Transverse colon (tissue), 4 donors: ENCODE measurements around the gene PAQR3. TPM values are rescaled to one million over a fixed set of nuclear protein-coding genes. Genes with fewer than 3 reads are reported as not detected.

Experiments used
- DNase-seq: peaks from one replicate; pipeline ENCODE4 v3.0.0-alpha.2; 2019
- H3K27ac ChIP-seq, 4 donors: fragments of 200-600 bp; sonication (generic); 2 replicates each; pipeline ENCODE4 v1.5.1; 2016 to 2018; ENCODE audit warnings: inconsistent platforms in 4 of 4
- H3K27me3 ChIP-seq: fragments of 200-600 bp; sonication (generic); 2 replicates; pipeline ENCODE4 v1.5.1; 2017; ENCODE audit warnings: inconsistent platforms
- H3K36me3 ChIP-seq, 4 donors: fragments of 200-600 bp; sonication (generic); 2 replicates each; pipeline ENCODE4 v1.5.1; 2017 to 2019; ENCODE audit warnings: inconsistent platforms in 4 of 4
- H3K4me1 ChIP-seq, 4 donors: fragments of 200-600 bp; sonication (generic); 2 replicates each; pipeline ENCODE4 v1.5.1; 2017 to 2020; ENCODE audit warnings: inconsistent platforms in 4 of 4
- H3K4me3 ChIP-seq, 4 donors: fragments of 200-600 bp; sonication (generic); 1 replicate in 1 of 4; 2 replicates in 3 of 4; pipeline versions ENCODE4 v1.5.1 to v1.6.1; 2017 to 2019; ENCODE audit warnings: inconsistent platforms in 4 of 4
- H3K9me3 ChIP-seq, 2 donors: fragments of 200-600 bp; sonication (generic); 2 replicates each; pipeline ENCODE4 v1.5.1; 2017 to 2019; ENCODE audit warnings: inconsistent platforms in 2 of 2
- EP300 ChIP-seq: sonication (generic); formaldehyde crosslinking; IDR thresholded peaks from one replicate; pipeline ENCODE4 v1.6.1; 2017; ENCODE audit warnings: antibody characterized with exemption, low read depth
- POLR2A ChIP-seq: fragments of 450-650 bp; IDR thresholded peaks from one replicate; pipeline ENCODE4 v1.6.1; 2016; ENCODE audit warnings: antibody characterized with exemption, mild to moderate bottlenecking, moderate library complexity
- POLR2AphosphoS5 ChIP-seq, 3 donors: sonication (generic); formaldehyde crosslinking; IDR thresholded peaks; one replicate each; pipeline ENCODE4 v1.6.1; 2016; ENCODE audit warnings: antibody characterized with exemption in 3 of 3
- WGBS, 2 donors: methylation state at CpG; one replicate each; pipeline ENCODE4 v1.1.5; 2018; ENCODE audit warnings: low coverage in 1 of 2; 5-methylcytosine and 5-hydroxymethylcytosine counted together
- in situ Hi-C, 4 donors: fragments of 200-750 bp; cut with MboI; loops; one replicate each; pipeline versions ENCODE4 v1.15.0 to v1.15.1; 2017; ENCODE audit warnings: low sequenced_read_pairs in 3 of 4, low pct_ligation_motif_present in 1 of 4, low pct_unique_long_range_greater_than_20kb in 1 of 4
- intact Hi-C: fragments of 100-400 bp; cut with DNase I; formaldehyde crosslinking; loops from one replicate; pipeline ENCODE4 v1.15.1; 2023; ENCODE audit warnings: low total_unique reads
- total RNA-seq, 4 donors: library from RNA; depleted of rRNA; stranded (reverse); fragments of >200 nt; gene quantifications; one replicate each; pipeline ENCODE4 v1.1.0, GENCODE V29; 2016
- TF ChIP-seq, protein P1 (sequence below), 5 experiments: fragments of 200-600 bp in 3 of 5; fragments of 450-650 bp in 2 of 5; sonication (generic) in 3 of 5; IDR thresholded peaks; 1 replicate in 2 of 5; 2 replicates in 3 of 5; pipeline ENCODE4 v1.5.1; 2016 to 2017; ENCODE audit warnings: antibody characterized with exemption in 5 of 5, inconsistent platforms in 3 of 5, mild to moderate bottlenecking in 2 of 5, moderate library complexity in 1 of 5

PAQR3 gene
- total RNA-seq, 4 donors from 2014 or later, result 4.0 to 13.1 (median 12.7) TPM

- Histone ChIP-seq H3K36me3 (no peaks in the 10 kb centered on the region), H3K9me3 (no peaks in the 10 kb centered on the region), H3K27ac (no peak overlapping the region), H3K4me1 (no peaks in the 10 kb centered on the region), H3K27me3 (no peaks in the 10 kb centered on the region), H3K4me3 (no peak overlapping the region)
- in situ Hi-C loops (loop anchor here (10.0 to 25.0 kb wide), 2 partner anchors 1255 to 1258 kb away; no protein-coding TSS in a partner anchor), intact Hi-C loops (no loop called here)
- 71 to 87% methylated on average over 3 to 5 of the region's 5 CpGs for WGBS, 2 donors
- TF ChIP-seq, protein P1, sequence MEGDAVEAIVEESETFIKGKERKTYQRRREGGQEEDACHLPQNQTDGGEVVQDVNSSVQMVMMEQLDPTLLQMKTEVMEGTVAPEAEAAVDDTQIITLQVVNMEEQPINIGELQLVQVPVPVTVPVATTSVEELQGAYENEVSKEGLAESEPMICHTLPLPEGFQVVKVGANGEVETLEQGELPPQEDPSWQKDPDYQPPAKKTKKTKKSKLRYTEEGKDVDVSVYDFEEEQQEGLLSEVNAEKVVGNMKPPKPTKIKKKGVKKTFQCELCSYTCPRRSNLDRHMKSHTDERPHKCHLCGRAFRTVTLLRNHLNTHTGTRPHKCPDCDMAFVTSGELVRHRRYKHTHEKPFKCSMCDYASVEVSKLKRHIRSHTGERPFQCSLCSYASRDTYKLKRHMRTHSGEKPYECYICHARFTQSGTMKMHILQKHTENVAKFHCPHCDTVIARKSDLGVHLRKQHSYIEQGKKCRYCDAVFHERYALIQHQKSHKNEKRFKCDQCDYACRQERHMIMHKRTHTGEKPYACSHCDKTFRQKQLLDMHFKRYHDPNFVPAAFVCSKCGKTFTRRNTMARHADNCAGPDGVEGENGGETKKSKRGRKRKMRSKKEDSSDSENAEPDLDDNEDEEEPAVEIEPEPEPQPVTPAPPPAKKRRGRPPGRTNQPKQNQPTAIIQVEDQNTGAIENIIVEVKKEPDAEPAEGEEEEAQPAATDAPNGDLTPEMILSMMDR (IDR thresholded peaks at IDR 0.05), result no peak
- TF ChIP-seq POLR2AphosphoS5 (IDR thresholded peaks at IDR 0.05) (no peak), EP300 (no peak), POLR2A (no peak)
- DNase-seq, result no peak
Observed at GRCh38 chr4:78956975-78957374, 17.7 kb upstream of the PAQR3 start.

DNA sequence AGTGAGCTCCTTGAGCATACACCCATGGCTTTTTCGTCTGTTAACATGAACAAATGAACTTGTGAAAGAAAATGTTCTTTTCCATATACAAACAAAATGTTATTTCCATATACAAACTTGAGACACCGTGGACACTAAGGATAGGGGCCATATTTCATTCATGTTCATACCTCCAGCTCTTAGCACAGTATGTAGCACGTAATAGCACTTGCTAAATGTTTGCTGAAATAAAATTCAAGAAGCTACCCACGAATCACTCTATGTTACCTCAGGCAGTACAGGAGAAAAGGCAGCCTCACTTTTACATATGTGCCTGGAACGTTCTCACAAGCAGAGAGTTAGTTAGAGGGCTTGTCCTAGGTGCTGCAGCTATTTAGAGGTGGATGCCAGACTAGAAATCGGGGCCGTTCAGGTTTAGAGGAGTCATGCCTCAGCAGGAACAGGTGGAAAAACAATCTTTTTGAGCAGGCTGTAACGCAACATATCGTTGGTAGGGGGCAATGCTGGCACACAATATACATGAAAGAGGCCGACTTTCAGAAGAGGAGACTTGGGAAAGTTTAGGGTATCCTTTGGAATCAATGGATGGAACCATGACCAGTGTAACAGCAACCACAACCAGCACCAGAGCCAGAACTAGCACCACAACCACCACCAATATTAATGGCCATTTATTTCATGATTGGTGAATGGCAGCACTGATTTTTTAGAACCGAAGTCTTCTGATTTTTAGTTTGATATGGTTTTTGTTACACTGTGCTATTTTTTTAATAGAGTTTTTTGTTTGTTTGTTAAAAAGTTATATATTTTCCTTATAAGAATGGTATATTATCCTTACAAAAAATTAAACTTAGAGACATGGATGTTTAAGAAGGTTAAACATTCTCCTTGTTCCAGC is 14.8 kb upstream of the PAQR3 start:
- Histone ChIP-seq H3K9me3 (no peaks in the 10 kb centered on the region), H3K27me3 (no peaks in the 10 kb centered on the region), H3K36me3 (no peaks in the 10 kb centered on the region), H3K4me1 (no peaks in the 10 kb centered on the region), H3K4me3 (no peak overlapping the region), H3K27ac (no peak overlapping the region)
- WGBS, 2 donors, result 49% methylated on average over 6 to 11 of the region's 11 CpGs
- in situ Hi-C loops, result loop anchor here (10.0 to 25.0 kb wide), 2 partner anchors 1258 to 1261 kb away; no protein-coding TSS in a partner anchor
- intact Hi-C loops, result loop anchor here (5.0 kb wide), 1 partner anchor 1258 kb away; no protein-coding TSS in a partner anchor
- TF ChIP-seq POLR2AphosphoS5 (IDR thresholded peaks at IDR 0.05), result no peak
- TF ChIP-seq, protein P1 (IDR thresholded peaks at IDR 0.05), result peak in 3 of 5 experiments; percentile 10 to 21 (median 10)
- DNase-seq, result no peak

- H3K27ac ChIP-seq, result no peak overlapping the region
- intact Hi-C loops, result loop anchor here (5.0 kb wide), 1 partner anchor 1259 kb away; no protein-coding TSS in a partner anchor
Observed at GRCh38 chr4:78953231-78953630, 14.0 kb upstream of the PAQR3 start.

More at GRCh38 chr4:78953231-78953630, 14.0 kb upstream of the PAQR3 start:
- WGBS, 2 donors, result 85 to 91% methylated on average over 5 of the region's 5 CpGs
- Histone ChIP-seq H3K4me1 (no peaks in the 10 kb centered on the region), H3K36me3 (no peaks in the 10 kb centered on the region), H3K27me3 (no peaks in the 10 kb centered on the region), H3K9me3 (no peaks in the 10 kb centered on the region), H3K4me3 (no peak overlapping the region)
- no peak for TF ChIP-seq POLR2A
- no peak for TF ChIP-seq EP300
- TF ChIP-seq, protein P1 (IDR thresholded peaks at IDR 0.05), result no peak
- TF ChIP-seq POLR2AphosphoS5 (IDR thresholded peaks at IDR 0.05), result no peak
- no peak for DNase-seq
- in situ Hi-C loops, result loop anchor here (10.0 to 25.0 kb wide), 2 partner anchors 1259 to 1262 kb away; no protein-coding TSS in a partner anchor
